ENCODE data around the gene BUB1. TPM values are rescaled to one million over a fixed set of nuclear protein-coding genes. Genes with fewer than 3 reads are reported as not detected.

Gene BUB1
- total and polyA plus RNA-seq, 9 of the 15 experiments (the other 6 are each of a cell fraction or from before 2014, with no cell fraction given) = 73.4 to 247 (median 118) TPM

GRCh38 chr2:110691612-110692258 is 13.9 kb upstream of the BUB1 start (continued):
- TF ChIP-seq, protein P1, sequence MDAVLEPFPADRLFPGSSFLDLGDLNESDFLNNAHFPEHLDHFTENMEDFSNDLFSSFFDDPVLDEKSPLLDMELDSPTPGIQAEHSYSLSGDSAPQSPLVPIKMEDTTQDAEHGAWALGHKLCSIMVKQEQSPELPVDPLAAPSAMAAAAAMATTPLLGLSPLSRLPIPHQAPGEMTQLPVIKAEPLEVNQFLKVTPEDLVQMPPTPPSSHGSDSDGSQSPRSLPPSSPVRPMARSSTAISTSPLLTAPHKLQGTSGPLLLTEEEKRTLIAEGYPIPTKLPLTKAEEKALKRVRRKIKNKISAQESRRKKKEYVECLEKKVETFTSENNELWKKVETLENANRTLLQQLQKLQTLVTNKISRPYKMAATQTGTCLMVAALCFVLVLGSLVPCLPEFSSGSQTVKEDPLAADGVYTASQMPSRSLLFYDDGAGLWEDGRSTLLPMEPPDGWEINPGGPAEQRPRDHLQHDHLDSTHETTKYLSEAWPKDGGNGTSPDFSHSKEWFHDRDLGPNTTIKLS (IDR thresholded peaks at IDR 0.05; ENCODE audit: borderline replicate concordance, low read depth) = no peak
- peak; percentile 51; the same call in 1 of the 2 replicates for TF ChIP-seq EHMT2 (IDR thresholded peaks at IDR 0.05)
- TF ChIP-seq HNRNPLL (IDR thresholded peaks at IDR 0.05; ENCODE audit: low read depth, low read length, poor library complexity, severe bottlenecking) = no peak
- TF ChIP-seq FOXA1 (IDR thresholded peaks at IDR 0.05; ENCODE audit: borderline replicate concordance) = no peak
- TF ChIP-seq, protein P2, sequence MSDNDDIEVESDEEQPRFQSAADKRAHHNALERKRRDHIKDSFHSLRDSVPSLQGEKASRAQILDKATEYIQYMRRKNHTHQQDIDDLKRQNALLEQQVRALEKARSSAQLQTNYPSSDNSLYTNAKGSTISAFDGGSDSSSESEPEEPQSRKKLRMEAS (CRISPR knock-in tag; IDR thresholded peaks at IDR 0.05) = no peak
- TF ChIP-seq HINFP (tag; conservative IDR thresholded peaks at IDR 0.05; ENCODE audit: low read depth) = no peak; the same call in 1 of the 2 replicates
- TF ChIP-seq, protein P3, sequence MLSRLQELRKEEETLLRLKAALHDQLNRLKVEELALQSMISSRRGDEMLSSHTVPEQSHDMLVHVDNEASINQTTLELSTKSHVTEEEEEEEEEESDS (CRISPR knock-in tag; IDR thresholded peaks at IDR 0.05) = no peak
- TF ChIP-seq ZNF740 (CRISPR knock-in tag; IDR thresholded peaks at IDR 0.05) = no peak
- peak in 1 of 2 experiments; percentile 46; a peak in 1 of 4 replicates for TF ChIP-seq ZNF740 (tag; IDR thresholded peaks at IDR 0.05)
- no peak for TF ChIP-seq THAP7 (CRISPR knock-in tag; IDR thresholded peaks at IDR 0.05)
- TF ChIP-seq LARP7 (IDR thresholded peaks at IDR 0.05) = no peak
- TF ChIP-seq MIER1 (IDR thresholded peaks at IDR 0.05; ENCODE audit: low read depth) = no peak
- no peak for TF ChIP-seq ZNF507 (tag; conservative IDR thresholded peaks at IDR 0.05)
- TF ChIP-seq PTRF (tag; IDR thresholded peaks at IDR 0.05) = peak; percentile 84
- TF ChIP-seq TEAD2 (tag; IDR thresholded peaks at IDR 0.05) = peak; percentile 29; the same call in 1 of the 2 replicates
- TF ChIP-seq SREBF2 (CRISPR knock-in tag; IDR thresholded peaks at IDR 0.05) = no peak
- TF ChIP-seq, protein P4, sequence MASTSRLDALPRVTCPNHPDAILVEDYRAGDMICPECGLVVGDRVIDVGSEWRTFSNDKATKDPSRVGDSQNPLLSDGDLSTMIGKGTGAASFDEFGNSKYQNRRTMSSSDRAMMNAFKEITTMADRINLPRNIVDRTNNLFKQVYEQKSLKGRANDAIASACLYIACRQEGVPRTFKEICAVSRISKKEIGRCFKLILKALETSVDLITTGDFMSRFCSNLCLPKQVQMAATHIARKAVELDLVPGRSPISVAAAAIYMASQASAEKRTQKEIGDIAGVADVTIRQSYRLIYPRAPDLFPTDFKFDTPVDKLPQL (IDR thresholded peaks at IDR 0.05; ENCODE audit: extremely low read depth, insufficient read length) = no peak
- TF ChIP-seq FOS (IDR thresholded peaks at IDR 0.05; ENCODE audit: extremely low read depth, insufficient read length) = no peak
- TF ChIP-seq ZNF134 (CRISPR knock-in tag; conservative IDR thresholded peaks at IDR 0.05) = no peak
- TF ChIP-seq JUN (IDR thresholded peaks at IDR 0.05; ENCODE audit: borderline replicate concordance, low read depth, low read length) = no peak
- no peak for TF ChIP-seq JUN (CRISPR knock-in tag; IDR thresholded peaks at IDR 0.05; ENCODE audit: borderline replicate concordance)
- peak; percentile 87 for TF ChIP-seq CBFA2T2 (conservative IDR thresholded peaks at IDR 0.05)
- TF ChIP-seq ASH1L (IDR thresholded peaks at IDR 0.05; ENCODE audit: borderline replicate concordance, low read depth, partially characterized antibody) = no peak
- no peak for TF ChIP-seq ADNP (tag; IDR thresholded peaks at IDR 0.05)

Data from K562 (cell line).